ENCODE data around the gene ITGAL.

Gene ITGAL

GRCh38 chr16:30565984-30566383, 93.4 kb downstream of the ITGAL start:
- Histone ChIP-seq H3K9ac (ENCODE audit: low read length in 5 of 5) (no peak overlapping the region), H3K36me3 (ENCODE audit: control insufficient read depth in 5 of 5, insufficient read depth in 5 of 5, low read length in 5 of 5) (no peaks in the 10 kb centered on the region), H3K4me1 (ENCODE audit: control insufficient read depth in 5 of 5, insufficient read depth in 5 of 5, low read length in 5 of 5) (peaks cover 6 to 27% (median 18%) of the 10 kb centered on the region in 5 donors), H3K4me3 (ENCODE audit: low read depth in 1 of 5, low read length in 5 of 5) (no peak overlapping the region), H3K27ac (ENCODE audit: low read depth, low read length) (no peak overlapping the region), H3K27me3 (ENCODE audit: control insufficient read depth in 5 of 5, insufficient read depth in 4 of 5, low read length in 5 of 5) (no peaks in the 10 kb centered on the region), H3K9me3 (ENCODE audit: control insufficient read depth in 5 of 5, low read length in 5 of 5) (no peaks in the 10 kb centered on the region)

GRCh38 chr16:30566531-30566930, 94.0 kb downstream of the ITGAL start:
- Histone ChIP-seq H3K36me3 (ENCODE audit: control insufficient read depth in 5 of 5, insufficient read depth in 5 of 5, low read length in 5 of 5) (no peaks in the 10 kb centered on the region), H3K27me3 (ENCODE audit: control insufficient read depth in 5 of 5, insufficient read depth in 4 of 5, low read length in 5 of 5) (no peaks in the 10 kb centered on the region), H3K4me3 (ENCODE audit: low read depth in 1 of 5, low read length in 5 of 5) (no peak overlapping the region), H3K9ac (ENCODE audit: low read length in 5 of 5) (no peak overlapping the region), H3K27ac (ENCODE audit: low read depth, low read length) (no peak overlapping the region), H3K9me3 (ENCODE audit: control insufficient read depth in 5 of 5, low read length in 5 of 5) (no peaks in the 10 kb centered on the region), H3K4me1 (ENCODE audit: control insufficient read depth in 5 of 5, insufficient read depth in 5 of 5, low read length in 5 of 5) (peaks cover 8 to 24% (median 16%) of the 10 kb centered on the region in 5 donors)

DNA sequence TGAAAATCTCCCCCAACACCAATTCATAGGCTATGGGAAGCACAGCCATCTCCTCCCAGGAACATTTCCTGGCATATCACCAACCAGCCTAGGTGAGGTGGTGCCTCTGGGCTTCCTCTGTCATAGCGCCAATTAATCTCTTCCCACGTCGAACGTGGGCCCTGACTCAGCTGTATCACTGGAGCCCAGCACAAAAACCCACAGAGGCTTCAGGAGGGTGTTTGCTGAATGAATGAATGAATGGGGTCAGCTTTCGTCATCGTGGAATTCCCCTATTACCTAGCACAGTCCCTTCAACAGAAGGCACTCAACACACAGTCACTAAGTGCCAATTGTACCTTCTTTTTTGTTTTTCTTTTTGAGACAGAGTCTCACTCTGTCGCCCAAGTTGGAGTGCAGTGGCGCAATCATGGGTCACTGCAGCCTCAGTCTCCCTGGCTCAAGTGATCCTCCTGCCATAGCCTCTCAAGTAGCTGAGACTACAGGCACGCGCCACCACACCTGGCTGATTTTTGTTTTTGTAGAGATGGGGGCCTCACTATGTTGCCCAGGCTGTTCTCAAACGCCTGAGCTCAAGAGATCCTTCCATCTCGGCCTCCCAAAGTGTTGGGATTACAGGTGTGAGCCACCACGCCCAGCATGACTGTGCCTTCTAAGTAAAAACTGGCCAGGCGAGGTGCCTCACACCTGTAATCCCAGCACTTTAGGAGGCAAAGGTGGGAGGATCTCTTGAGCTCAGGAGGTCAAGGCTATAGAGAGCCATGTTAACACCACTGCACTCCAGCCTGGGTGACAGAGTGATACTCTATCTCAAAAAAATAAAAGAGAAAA, 94.8 kb downstream of the ITGAL start:
- Histone ChIP-seq H3K4me1 (ENCODE audit: control insufficient read depth in 5 of 5, insufficient read depth in 5 of 5, low read length in 5 of 5) (peaks cover 10 to 25% (median 20%) of the 10 kb centered on the region in 5 donors), H3K4me3 (ENCODE audit: low read depth in 1 of 5, low read length in 5 of 5) (no peak overlapping the region), H3K36me3 (ENCODE audit: control insufficient read depth in 5 of 5, insufficient read depth in 5 of 5, low read length in 5 of 5) (no peaks in the 10 kb centered on the region), H3K27me3 (ENCODE audit: control insufficient read depth in 5 of 5, insufficient read depth in 4 of 5, low read length in 5 of 5) (no peaks in the 10 kb centered on the region), H3K9ac (ENCODE audit: low read length in 5 of 5) (no peak overlapping the region), H3K9me3 (ENCODE audit: control insufficient read depth in 5 of 5, low read length in 5 of 5) (no peaks in the 10 kb centered on the region), H3K27ac (ENCODE audit: low read depth, low read length) (no peak overlapping the region)

DNA sequence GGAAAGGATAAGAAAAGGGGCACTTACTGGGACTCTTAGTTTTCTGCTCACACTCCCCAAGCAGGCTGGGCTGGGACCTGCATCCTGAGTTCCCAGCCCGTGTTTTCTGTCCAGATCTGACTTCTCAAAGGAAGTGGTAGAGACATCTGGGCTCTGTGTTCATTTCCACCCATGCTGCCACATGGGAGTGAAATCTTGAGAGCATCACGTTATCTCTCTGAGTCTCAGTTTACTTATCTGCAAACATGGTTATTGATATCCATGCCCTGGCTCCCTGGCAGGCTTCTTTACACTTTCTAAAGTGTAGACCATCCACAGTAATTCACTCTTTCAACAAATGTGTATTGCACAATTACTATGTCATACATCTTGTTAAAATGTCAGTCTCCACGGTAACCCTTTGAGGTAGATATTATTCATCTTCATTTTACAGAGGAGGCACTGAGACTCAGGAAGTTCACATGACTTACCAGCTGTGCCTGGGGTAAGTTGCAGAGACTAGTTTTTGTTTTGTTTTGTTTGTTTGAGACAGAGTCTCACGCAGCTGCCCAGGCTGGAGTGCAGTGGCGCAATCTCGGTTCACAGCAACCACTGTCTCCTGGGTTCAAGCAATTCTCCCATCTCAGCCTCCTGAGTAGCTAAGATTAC, 95.6 kb downstream of the ITGAL start:
- Histone ChIP-seq H3K9ac (ENCODE audit: low read length in 5 of 5) (no peak overlapping the region), H3K27me3 (ENCODE audit: control insufficient read depth in 5 of 5, insufficient read depth in 4 of 5, low read length in 5 of 5) (no peaks in the 10 kb centered on the region), H3K4me1 (ENCODE audit: control insufficient read depth in 5 of 5, insufficient read depth in 5 of 5, low read length in 5 of 5) (peaks cover 10 to 27% (median 23%) of the 10 kb centered on the region in 5 donors), H3K27ac (ENCODE audit: low read depth, low read length) (no peak overlapping the region), H3K4me3 (ENCODE audit: low read depth in 1 of 5, low read length in 5 of 5) (no peak overlapping the region), H3K36me3 (ENCODE audit: control insufficient read depth in 5 of 5, insufficient read depth in 5 of 5, low read length in 5 of 5) (no peaks in the 10 kb centered on the region), H3K9me3 (ENCODE audit: control insufficient read depth in 5 of 5, low read length in 5 of 5) (no peaks in the 10 kb centered on the region)

- H3K36me3 ChIP-seq (ENCODE audit: control insufficient read depth in 5 of 5, insufficient read depth in 5 of 5, low read length in 5 of 5), result no peaks in the 10 kb centered on the region
- no peak overlapping the region for H3K27ac ChIP-seq (ENCODE audit: low read depth, low read length)
- H3K27me3 ChIP-seq (ENCODE audit: control insufficient read depth in 5 of 5, insufficient read depth in 4 of 5, low read length in 5 of 5), result no peaks in the 10 kb centered on the region
- peaks cover 10 to 27% (median 23%) of the 10 kb centered on the region in 5 donors for H3K4me1 ChIP-seq (ENCODE audit: control insufficient read depth in 5 of 5, insufficient read depth in 5 of 5, low read length in 5 of 5)
- H3K9me3 ChIP-seq (ENCODE audit: control insufficient read depth in 5 of 5, low read length in 5 of 5), result no peaks in the 10 kb centered on the region
- H3K4me3 ChIP-seq (ENCODE audit: low read depth in 1 of 5, low read length in 5 of 5), result no peak overlapping the region
- no peak overlapping the region for H3K9ac ChIP-seq (ENCODE audit: low read length in 5 of 5)
Observed at GRCh38 chr16:30569281-30569680, 96.7 kb downstream of the ITGAL start.

GRCh38 chr16:30569746-30570635, 97.4 kb downstream of the ITGAL start:
- Histone ChIP-seq H3K27ac (ENCODE audit: low read depth, low read length) (no peak overlapping the region), H3K36me3 (ENCODE audit: control insufficient read depth in 5 of 5, insufficient read depth in 5 of 5, low read length in 5 of 5) (no peaks in the 10 kb centered on the region), H3K4me3 (ENCODE audit: low read depth in 1 of 5, low read length in 5 of 5) (peak overlapping the region in 3 of 5 donors; percentile 0 to 24 (median 18)), H3K9ac (ENCODE audit: low read length in 5 of 5) (peak overlapping the region in 1 of 5 donors; percentile 35), H3K27me3 (ENCODE audit: control insufficient read depth in 5 of 5, insufficient read depth in 4 of 5, low read length in 5 of 5) (no peaks in the 10 kb centered on the region), H3K9me3 (ENCODE audit: control insufficient read depth in 5 of 5, low read length in 5 of 5) (no peaks in the 10 kb centered on the region), H3K4me1 (ENCODE audit: control insufficient read depth in 5 of 5, insufficient read depth in 5 of 5, low read length in 5 of 5) (peaks cover 10 to 27% (median 23%) of the 10 kb centered on the region in 5 donors)

- peak overlapping the region; percentile 89 for H3K27ac ChIP-seq (ENCODE audit: low read depth, low read length)
- H3K27me3 ChIP-seq (ENCODE audit: control insufficient read depth in 5 of 5, insufficient read depth in 4 of 5, low read length in 5 of 5), result no peaks in the 10 kb centered on the region
- no peaks in the 10 kb centered on the region for H3K9me3 ChIP-seq (ENCODE audit: control insufficient read depth in 5 of 5, low read length in 5 of 5)
- H3K4me3 ChIP-seq (ENCODE audit: low read depth in 1 of 5, low read length in 5 of 5), result peak overlapping the region; percentile 80 to 88 (median 87)
- H3K9ac ChIP-seq (ENCODE audit: low read length in 5 of 5), result peak overlapping the region; percentile 48 to 96 (median 92)
- H3K36me3 ChIP-seq (ENCODE audit: control insufficient read depth in 5 of 5, insufficient read depth in 5 of 5, low read length in 5 of 5), result no peaks in the 10 kb centered on the region
- H3K4me1 ChIP-seq (ENCODE audit: control insufficient read depth in 5 of 5, insufficient read depth in 5 of 5, low read length in 5 of 5), result peaks cover 10 to 27% (median 23%) of the 10 kb centered on the region in 5 donors
Observed at GRCh38 chr16:30570636-30571444, 98.3 kb downstream of the ITGAL start.

- peaks cover 10 to 27% (median 23%) of the 10 kb centered on the region in 5 donors for H3K4me1 ChIP-seq (ENCODE audit: control insufficient read depth in 5 of 5, insufficient read depth in 5 of 5, low read length in 5 of 5)
- no peaks in the 10 kb centered on the region for H3K9me3 ChIP-seq (ENCODE audit: control insufficient read depth in 5 of 5, low read length in 5 of 5)
- peak within 1 kb of the TSS; percentile 89 for H3K27ac ChIP-seq (ENCODE audit: low read depth, low read length)
- no peaks in the 10 kb centered on the region for H3K27me3 ChIP-seq (ENCODE audit: control insufficient read depth in 5 of 5, insufficient read depth in 4 of 5, low read length in 5 of 5)
- H3K9ac ChIP-seq (ENCODE audit: low read length in 5 of 5), result peak within 1 kb of the TSS; percentile 48 to 96 (median 92)
- H3K4me3 ChIP-seq (ENCODE audit: low read depth in 1 of 5, low read length in 5 of 5), result peak within 1 kb of the TSS; percentile 80 to 88 (median 87)
- peaks cover 0 to 1% (median 0%) of the 10 kb centered on the region in 5 donors for H3K36me3 ChIP-seq (ENCODE audit: control insufficient read depth in 5 of 5, insufficient read depth in 5 of 5, low read length in 5 of 5)
Observed at GRCh38 chr16:30571445-30572322, 99.1 kb downstream of the ITGAL start, which contains the start of gene ZNF688. TSS of gene ZNF688 (minus strand) at chr16:30571714. CDS start at chr16:30571629, 85 bp downstream.
